K562 (cell line): ENCODE measurements around the gene DCAF7. TPM values are rescaled to one million over a fixed set of nuclear protein-coding genes. Genes with fewer than 3 reads are reported as not detected.
A peak's percentile ranks its signal among the peaks of the same experiment; 100 is the strongest.

Experiments used
- ATAC-seq: fragments of 200-7000 bp; cut with Tn5 transposase; 3 replicates; pipeline ENCODE4 v1.9.1; 2020; ENCODE audit warnings: moderate library complexity
- BruUV-seq: library from RNA; stranded (reverse); fragments of 400-500 nt; replicated peaks from 2 replicates; lab custom pipeline; 2021; lab: Mats Ljungman, UMichigan
- CTCF ChIA-PET: fragments of 300-600 bp; formaldehyde crosslinking; extraction: SDS; loops from one replicate; lab custom pipeline; 2021; ENCODE audit warnings: low intra/inter-chr PET ratio; lab: Yijun Ruan, JAX
- POLR2A ChIA-PET: fragments of 300-600, 350-650 bp; sonication (Branson Sonifier 250); formaldehyde crosslinking; extraction: SDS; loops from one replicate; lab custom pipeline; 2021; ENCODE audit warnings: antibody characterized with exemption, inconsistent platforms; lab: Yijun Ruan, JAX
- DNase-seq, 4 experiments: peaks; one replicate each; pipeline versions ENCODE4 v3.0.0 to v3.0.0-alpha.2; 2011 to 2018; ENCODE audit warnings: low spot score in 3 of 4, mixed read lengths in 3 of 4; ENCODE audit errors: extremely low read depth in 1 of 4
- FAIRE-seq: peaks from 2 replicates; lab custom pipeline; 2011; peaks lifted over from hg19 to GRCh38; lab: Jason Lieb, UNC
- H2AFZ ChIP-seq: 2 replicates; pipeline ENCODE4 v1.6.0; 2011; ENCODE audit warnings: low read depth, low read length, control low read depth, inconsistent platforms
- H3K27ac ChIP-seq: fragments of 200-600 bp; 3 replicates; pipeline ENCODE4 v1.8.0; 2011; ENCODE audit warnings: low read depth, mild to moderate bottlenecking, control low read depth, inconsistent platforms, low read length, moderate library complexity, mixed read lengths; ENCODE audit errors: extremely low read depth
- H3K27me3 ChIP-seq, 2 experiments: fragments of 300-600 bp in 1 of 2; 2 replicates in 1 of 2; 3 replicates in 1 of 2; pipeline versions ENCODE4 v1.6.0 to v1.8.0; 2011; ENCODE audit warnings: inconsistent platforms in 2 of 2, low read length in 2 of 2, mild to moderate bottlenecking in 1 of 2, mixed read lengths in 1 of 2, moderate library complexity in 1 of 2; ENCODE audit not compliant: control insufficient read depth in 2 of 2, insufficient read depth in 2 of 2
- H3K36me3 ChIP-seq: fragments of 300-600 bp; 3 replicates; pipeline ENCODE4 v1.8.0; 2011; ENCODE audit warnings: mild to moderate bottlenecking, low read length, inconsistent platforms; ENCODE audit not compliant: control insufficient read depth, insufficient read depth
- H3K4me1 ChIP-seq, 2 experiments: fragments of 200-600 bp in 1 of 2; replicated peaks in 1 of 2; 2 replicates in 1 of 2; 3 replicates in 1 of 2; pipeline versions ENCODE4 v1.5.1 to v1.8.0; 2011; ENCODE audit warnings: inconsistent platforms in 2 of 2, low read length in 2 of 2, mild to moderate bottlenecking in 1 of 2, mixed read lengths in 1 of 2, moderate library complexity in 1 of 2; ENCODE audit not compliant: control insufficient read depth in 2 of 2, insufficient read depth in 2 of 2
- H3K4me2 ChIP-seq: 2 replicates; pipeline ENCODE4 v1.6.1; 2011; ENCODE audit warnings: low read length, control low read depth, inconsistent platforms, mixed read lengths; ENCODE audit not compliant: insufficient read depth
- H3K4me3 ChIP-seq: fragments of 200-600 bp; sonication (generic), shearing (Covaris generic); 2 replicates; pipeline ENCODE4 v1.5.1; 2016; ENCODE audit warnings: control low read depth, inconsistent platforms
- H3K79me2 ChIP-seq: fragments of 200-600 bp; 3 replicates; pipeline ENCODE4 v1.8.0; 2011; ENCODE audit warnings: low read length, inconsistent platforms; ENCODE audit not compliant: control insufficient read depth, insufficient read depth
- H3K9ac ChIP-seq, 2 experiments: 2 replicates each; pipeline versions ENCODE4 v1.6.0 to v1.6.1; 2011; ENCODE audit warnings: low read depth in 2 of 2, low read length in 2 of 2, control low read depth in 1 of 2, inconsistent platforms in 1 of 2, mild to moderate bottlenecking in 1 of 2, mixed read lengths in 1 of 2; ENCODE audit not compliant: insufficient read depth in 1 of 2
- H3K9me1 ChIP-seq: one replicate; pipeline ENCODE4 v1.6.0; 2011; ENCODE audit warnings: inconsistent platforms, mild to moderate bottlenecking, low read length, moderate library complexity; ENCODE audit not compliant: control insufficient read depth, insufficient read depth
- H3K9me3 ChIP-seq: replicated peaks from 2 replicates; pipeline ENCODE4 v1.5.1; 2011; ENCODE audit warnings: low read depth, low read length, inconsistent platforms; ENCODE audit not compliant: control insufficient read depth, insufficient read depth
- H4K20me1 ChIP-seq: replicated peaks from 2 replicates; pipeline ENCODE4 v1.6.1; 2011; ENCODE audit warnings: low read length, inconsistent platforms, mixed read lengths; ENCODE audit not compliant: control insufficient read depth, insufficient read depth
- CBFA2T2 ChIP-seq: fragments of 450-650 bp; conservative IDR thresholded peaks from 2 replicates; pipeline ENCODE4 v1.6.1; 2017; ENCODE audit warnings: mild to moderate bottlenecking
- NCOA4 ChIP-seq: fragments of 450-650 bp; IDR thresholded peaks from 2 replicates; pipeline ENCODE4 v1.6.1; 2018; ENCODE audit warnings: mild to moderate bottlenecking; ENCODE audit not compliant: partially characterized antibody
- U2AF2 ChIP-seq: fragments of 200-400 bp; formaldehyde crosslinking; optimal IDR thresholded peaks from 2 replicates; pipeline ENCODE3; 2017; ENCODE audit warnings: low read depth, mild to moderate bottlenecking, low read length
- ZBTB33 ChIP-seq: sonication (generic); formaldehyde crosslinking; IDR thresholded peaks from 2 replicates; pipeline ENCODE4 v1.8.1; 2023; ENCODE audit warnings: mild to moderate bottlenecking, missing genetic modification reagents
- WGBS: fragments of 100-300 bp; shearing (Covaris generic); methylation state at CpG from one replicate; pipeline ENCODE4 v1.1.6; 2016; ENCODE audit warnings: low coverage, mixed read lengths; ENCODE audit not compliant: insufficient coverage; ENCODE audit errors: missing lambda C conversion rate; 5-methylcytosine and 5-hydroxymethylcytosine counted together
- in situ Hi-C: fragments of 300-500 bp; cut with MboI; formaldehyde crosslinking; loops from 4 replicates; pipeline ENCODE4 v1.15.0; 2018; ENCODE audit warnings: inconsistent platforms, mixed read lengths
- intact Hi-C: fragments of 100-400 bp; cut with micrococcal nuclease; formaldehyde crosslinking; loops from 2 replicates; pipeline ENCODE4 v1.14.2; 2022
- polyA plus RNA-seq, 8 experiments: library from polyadenylated mRNA; depleted of rRNA in 4 of 8; stranded (reverse) in 5 of 8; unstranded in 3 of 8; fragments of >200 nt; fragmentation: Nextera tagmentation in 2 of 8; fragmentation: Illumina TruSeq in 1 of 8; extraction: Ambion mirVana in 2 of 8; extraction: Trizol in 1 of 8; gene quantifications; 2 replicates each; pipeline versions ENCODE4 v1.2.1 to v1.2.3, GENCODE V29; 2011 to 2014; ENCODE audit warnings: inconsistent platforms in 1 of 8, missing spikeins in 1 of 8
- total RNA-seq, 7 experiments: library from RNA; depleted of rRNA in 6 of 7; stranded (reverse); fragments of >200 nt in 6 of 7; fragmentation: Illumina TruSeq in 2 of 7; extraction: Trizol in 2 of 7; gene quantifications; 2 replicates each; pipeline versions ENCODE4 v1.2.1 to v1.2.3, GENCODE V29; 2011 to 2021; ENCODE audit warnings: low replicate concordance in 1 of 7

DCAF7 gene
- total and polyA plus RNA-seq, 9 of the 15 experiments (the other 6 are each of a cell fraction or from before 2014, with no cell fraction given) = 30.8 to 123 (median 40.2) TPM

- BruUV-seq = no TSS peak
- CTCF ChIA-PET = no interaction called here
- H3K9ac ChIP-seq = no peak overlapping the region
- POLR2A ChIA-PET = interaction anchor here (1.0 kb wide), 1 partner anchor 14 kb away, joined by 3 read pairs; no protein-coding TSS in a partner anchor
- peaks cover 3% of the 10 kb centered on the region for H3K9me1 ChIP-seq
- H3K4me1 ChIP-seq = peaks cover 0 to 24% of the 10 kb centered on the region in 2 experiments; a peak in 2 of 5 replicates
- no peak for DNase-seq
- in situ Hi-C loops = no loop called here
- no peak overlapping the region for H3K4me2 ChIP-seq
- H3K9me3 ChIP-seq = no peaks in the 10 kb centered on the region
- no peak for ATAC-seq
- 37% methylated on average over 23 of the region's 24 CpGs for WGBS
- H4K20me1 ChIP-seq = peaks cover 5% of the 10 kb centered on the region; the same call in 1 of the 2 replicates
- H3K27ac ChIP-seq = no peak overlapping the region
- TF ChIP-seq NCOA4 = no peak
- TF ChIP-seq CBFA2T2 = no peak
- TF ChIP-seq ZBTB33 = peak; percentile 72
- TF ChIP-seq U2AF2 = no peak
- TF ChIP-seq, all 486 proteins: peak for 1
- Histone ChIP-seq H3K36me3 (no peaks in the 10 kb centered on the region), H3K79me2 (no peaks in the 10 kb centered on the region), H3K27me3 (peaks cover 32 to 66% of the 10 kb centered on the region in 2 experiments; a peak in 4 of 5 replicates), H2AFZ (no peak overlapping the region), H3K4me3 (no peak overlapping the region)
- intact Hi-C loops = no loop called here
- no peak for FAIRE-seq
Observed at GRCh38 chr17:63535640-63536039, 14.6 kb upstream of the DCAF7 start.
